AG09309 (cell line): ENCODE measurements around the gene EFCAB10.
A peak's percentile ranks its signal among the peaks of the same experiment; 100 is the strongest.

ENCODE experiments used
- DNase-seq: peaks from one replicate; pipeline ENCODE4 v3.0.0-alpha.2; 2010; ENCODE audit warnings: low read depth
- H3K4me3 ChIP-seq: 2 replicates; pipeline ENCODE4 v1.5.1; 2011; ENCODE audit warnings: mild to moderate bottlenecking, low read depth, low read length, moderate library complexity; ENCODE audit not compliant: control insufficient read depth
- TF ChIP-seq, protein P1 (sequence below): IDR thresholded peaks from 2 replicates; pipeline ENCODE4 v1.5.1; 2011; ENCODE audit warnings: mild to moderate bottlenecking, low read depth, low read length, inconsistent platforms; ENCODE audit not compliant: insufficient read depth, control insufficient read depth; ENCODE audit errors: missing control alignments

The EFCAB10 gene

GRCh38 chr7:105612806-105613205 is 31.5 kb upstream of the EFCAB10 start:
- no peak for DNase-seq
- TF ChIP-seq, protein P1, sequence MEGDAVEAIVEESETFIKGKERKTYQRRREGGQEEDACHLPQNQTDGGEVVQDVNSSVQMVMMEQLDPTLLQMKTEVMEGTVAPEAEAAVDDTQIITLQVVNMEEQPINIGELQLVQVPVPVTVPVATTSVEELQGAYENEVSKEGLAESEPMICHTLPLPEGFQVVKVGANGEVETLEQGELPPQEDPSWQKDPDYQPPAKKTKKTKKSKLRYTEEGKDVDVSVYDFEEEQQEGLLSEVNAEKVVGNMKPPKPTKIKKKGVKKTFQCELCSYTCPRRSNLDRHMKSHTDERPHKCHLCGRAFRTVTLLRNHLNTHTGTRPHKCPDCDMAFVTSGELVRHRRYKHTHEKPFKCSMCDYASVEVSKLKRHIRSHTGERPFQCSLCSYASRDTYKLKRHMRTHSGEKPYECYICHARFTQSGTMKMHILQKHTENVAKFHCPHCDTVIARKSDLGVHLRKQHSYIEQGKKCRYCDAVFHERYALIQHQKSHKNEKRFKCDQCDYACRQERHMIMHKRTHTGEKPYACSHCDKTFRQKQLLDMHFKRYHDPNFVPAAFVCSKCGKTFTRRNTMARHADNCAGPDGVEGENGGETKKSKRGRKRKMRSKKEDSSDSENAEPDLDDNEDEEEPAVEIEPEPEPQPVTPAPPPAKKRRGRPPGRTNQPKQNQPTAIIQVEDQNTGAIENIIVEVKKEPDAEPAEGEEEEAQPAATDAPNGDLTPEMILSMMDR: no peak
- H3K4me3 ChIP-seq: no peak overlapping the region

GRCh38 chr7:105611856-105612775 is 30.8 kb upstream of the EFCAB10 start:
- TF ChIP-seq, protein P1: no peak
- H3K4me3 ChIP-seq: no peak overlapping the region
- no peak for DNase-seq

- TF ChIP-seq, protein P1: no peak
- no peak for DNase-seq
- H3K4me3 ChIP-seq: no peak overlapping the region
Measured at GRCh38 chr7:105610165-105610930, 29.1 kb upstream of the EFCAB10 start.

- DNase-seq: peak; percentile 31
- TF ChIP-seq, protein P1: no peak
- no peak overlapping the region for H3K4me3 ChIP-seq
Measured at GRCh38 chr7:105602325-105603305, 21.3 kb upstream of the EFCAB10 start.

DNA sequence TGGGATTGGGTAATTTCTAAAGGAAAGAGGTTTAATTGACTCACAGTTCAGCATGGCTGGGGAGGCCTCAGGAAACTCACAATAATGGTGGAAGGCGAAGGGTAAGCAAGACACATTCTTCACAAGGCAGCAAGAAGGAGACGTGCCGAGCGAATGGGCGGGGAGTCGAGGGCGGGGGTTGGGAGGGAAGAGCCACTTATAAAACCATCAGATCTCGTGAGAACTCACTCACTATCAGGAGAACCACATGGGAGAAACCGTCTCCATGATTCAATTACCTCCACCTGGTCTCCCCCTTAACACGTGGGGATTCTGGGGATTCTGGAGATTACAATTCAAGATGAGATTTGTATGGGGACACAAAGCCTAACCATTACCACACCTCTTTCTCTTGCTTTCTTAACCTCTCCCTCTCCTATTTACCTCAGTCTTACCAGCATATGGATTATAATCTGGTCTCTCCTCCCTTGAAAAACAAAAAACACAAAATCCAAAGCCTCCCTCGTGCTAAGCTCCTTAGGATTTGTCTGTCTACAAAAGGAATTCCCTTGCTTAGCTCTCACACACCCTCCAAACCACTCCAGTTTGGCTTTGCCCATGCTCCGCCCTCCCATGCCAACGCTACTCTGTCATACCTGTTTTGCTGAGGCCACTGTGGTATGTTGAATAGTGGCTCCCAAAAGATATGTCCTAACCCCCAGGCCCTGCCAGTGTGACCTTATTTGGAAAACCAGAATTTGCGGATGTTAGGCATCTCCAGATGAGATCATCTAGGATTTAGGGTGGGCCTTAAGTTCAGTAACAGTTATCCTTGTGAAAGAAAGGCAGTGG is 19.6 kb upstream of the EFCAB10 start:
- TF ChIP-seq, protein P1: no peak
- no peak overlapping the region for H3K4me3 ChIP-seq
- DNase-seq: no peak
